ENCODE data around the gene CDKN2AIP.
"Not testable (repeated sequence)": the region's sequence is repeated elsewhere in the genome, so short reads cannot be mapped to it uniquely, and the experiment has no call there.

CDKN2AIP gene

DNA sequence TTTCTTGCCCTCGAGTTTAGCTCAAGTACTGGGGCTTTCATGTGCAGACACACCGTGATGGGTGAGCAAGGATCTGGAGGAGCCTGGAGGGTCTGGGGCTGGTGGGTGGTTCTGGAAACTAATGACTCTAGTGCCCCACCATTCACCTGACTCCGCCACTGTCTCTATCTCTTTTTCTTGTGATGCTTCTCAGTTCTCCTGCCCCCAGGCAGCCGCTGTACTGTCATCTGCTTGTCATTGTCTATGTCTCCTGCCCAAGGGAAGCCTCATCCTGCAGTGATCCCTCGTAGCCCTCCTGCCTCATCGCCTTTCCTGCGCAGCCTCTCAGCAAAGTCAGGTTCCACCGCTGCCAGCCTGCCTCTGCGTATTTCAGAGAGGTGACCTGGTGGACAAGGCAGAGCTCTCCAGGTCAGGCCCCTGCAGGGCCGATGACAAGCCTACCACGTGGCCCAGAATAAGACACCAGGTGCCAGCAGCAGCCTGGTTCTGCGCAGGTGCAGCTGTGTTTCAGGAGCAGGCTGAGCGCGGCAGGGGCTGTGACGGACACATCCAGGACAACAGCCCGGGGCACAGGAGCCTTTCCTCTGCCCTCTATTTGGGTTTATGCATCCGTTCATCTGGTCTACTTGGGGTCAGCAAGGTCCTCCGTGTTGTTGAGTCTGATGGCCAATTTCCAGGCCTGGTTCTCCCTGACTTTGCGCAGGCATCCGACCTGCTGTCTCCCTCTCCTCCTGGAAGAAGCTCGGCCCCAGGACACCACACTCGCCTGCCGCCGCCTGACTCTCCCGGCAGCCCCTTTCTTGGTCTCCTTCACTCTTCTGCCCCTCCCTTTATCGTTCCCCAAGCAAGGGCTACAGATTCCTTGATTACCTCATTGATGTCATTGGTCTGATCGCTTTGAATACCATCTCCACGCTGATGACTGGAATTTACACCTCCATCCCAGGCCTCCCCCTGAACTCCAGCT lies 30.9 kb upstream of the CDKN2AIP start:
- no peak for DNase-seq

DNA sequence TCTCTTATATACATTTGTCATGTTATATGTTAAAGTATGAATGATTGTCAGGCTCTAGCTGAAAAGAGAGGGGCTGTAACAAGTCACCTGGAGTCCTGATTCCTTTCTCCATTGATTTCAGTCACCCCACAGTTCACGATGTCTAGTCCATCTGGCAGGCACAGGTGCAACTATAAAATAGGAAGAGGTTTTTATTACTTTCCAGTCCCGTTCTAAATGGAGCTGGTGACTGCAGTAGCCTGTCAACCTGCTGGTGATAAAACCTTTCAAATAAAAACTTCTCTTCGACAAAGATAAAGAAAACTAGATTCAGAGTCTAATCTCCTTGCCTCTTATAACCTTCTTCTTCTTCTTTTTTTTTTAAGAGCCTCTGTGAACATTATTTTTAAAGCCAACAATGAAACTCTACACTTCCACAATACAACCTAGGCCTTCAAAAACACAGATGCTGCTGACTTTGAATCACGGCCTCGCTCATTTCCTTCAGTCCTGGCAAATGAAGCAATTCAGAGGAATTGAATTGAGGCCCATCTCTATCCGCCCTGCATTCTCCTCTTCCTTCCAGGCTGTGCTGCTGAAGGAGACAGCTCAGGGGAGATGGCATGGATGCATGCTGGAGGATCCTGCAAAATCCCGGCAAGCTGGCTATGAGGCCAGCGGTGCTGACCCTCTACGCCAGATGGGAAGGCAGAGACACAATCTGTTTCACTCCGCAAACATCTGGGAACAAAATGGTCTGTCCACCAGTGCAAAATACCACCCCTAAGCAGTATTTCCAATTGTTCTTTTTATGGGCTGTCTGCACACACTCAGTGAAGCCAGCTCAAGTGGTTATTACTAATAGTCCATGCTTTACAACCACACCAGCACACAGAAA lies 27.3 kb upstream of the CDKN2AIP start:
- no peak for DNase-seq

DNA sequence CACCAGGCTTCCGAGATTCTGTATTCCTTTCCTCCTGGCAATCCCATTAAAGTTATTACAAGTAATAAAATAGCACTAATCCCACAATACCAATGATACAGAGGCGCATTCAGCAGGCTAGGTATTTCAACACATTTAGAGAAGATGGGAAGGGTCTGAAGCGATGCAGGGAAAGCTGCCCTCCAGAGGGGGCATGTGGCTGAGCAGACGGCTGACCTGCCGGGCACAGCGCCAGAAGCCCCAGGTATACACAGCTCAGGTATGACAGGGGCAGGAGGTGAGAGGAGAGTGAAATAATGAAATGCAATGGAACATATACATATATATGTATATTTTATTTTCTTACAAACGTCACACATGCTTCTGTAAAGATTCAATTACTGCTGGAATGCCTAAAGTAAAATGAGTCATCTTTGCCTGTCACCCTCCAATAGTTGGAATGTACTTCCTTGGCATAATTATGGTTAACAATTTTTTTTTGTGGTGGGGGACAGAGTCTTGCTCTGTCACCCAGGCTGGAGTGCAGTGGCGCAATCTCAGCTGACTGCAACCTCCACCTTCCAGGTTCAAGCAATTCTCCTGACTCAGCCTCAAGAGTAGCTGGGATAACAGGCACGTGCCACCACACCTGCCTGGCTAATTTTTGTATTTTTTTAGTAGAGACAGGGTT lies 21.3 kb upstream of the CDKN2AIP start:
- DNase-seq: no peak

DNA sequence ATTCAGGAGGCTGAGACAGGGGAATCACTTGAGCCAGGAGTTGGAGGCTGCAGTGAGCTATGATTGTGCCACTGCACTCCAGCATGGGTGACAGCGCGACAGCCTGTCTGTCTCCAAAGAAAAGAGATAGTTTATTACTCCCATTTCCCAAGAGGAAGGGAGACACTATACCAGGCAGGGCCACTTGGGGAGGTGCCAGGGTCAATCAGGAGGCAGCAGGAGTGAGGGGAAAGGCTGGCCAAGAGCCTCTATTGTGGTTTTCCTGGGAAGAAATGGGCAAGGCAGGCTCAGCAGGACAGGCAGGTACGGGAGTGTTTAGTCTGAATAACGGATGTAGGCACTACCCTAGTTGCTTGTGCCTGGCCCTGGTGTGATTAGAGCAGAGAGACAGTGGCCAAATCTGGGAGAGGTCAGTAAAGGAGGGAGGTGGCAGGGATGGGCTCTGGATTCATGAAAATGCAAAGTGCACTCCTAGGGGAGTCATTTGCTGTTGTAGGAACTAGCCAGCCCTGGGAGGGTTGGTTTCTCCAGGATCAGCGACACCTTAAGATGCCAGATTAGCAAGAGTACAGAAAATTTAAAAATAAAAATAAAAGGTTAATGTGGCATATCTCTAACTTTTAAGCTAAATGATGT lies 20.2 kb upstream of the CDKN2AIP start:
- DNase-seq: no peak

DNA sequence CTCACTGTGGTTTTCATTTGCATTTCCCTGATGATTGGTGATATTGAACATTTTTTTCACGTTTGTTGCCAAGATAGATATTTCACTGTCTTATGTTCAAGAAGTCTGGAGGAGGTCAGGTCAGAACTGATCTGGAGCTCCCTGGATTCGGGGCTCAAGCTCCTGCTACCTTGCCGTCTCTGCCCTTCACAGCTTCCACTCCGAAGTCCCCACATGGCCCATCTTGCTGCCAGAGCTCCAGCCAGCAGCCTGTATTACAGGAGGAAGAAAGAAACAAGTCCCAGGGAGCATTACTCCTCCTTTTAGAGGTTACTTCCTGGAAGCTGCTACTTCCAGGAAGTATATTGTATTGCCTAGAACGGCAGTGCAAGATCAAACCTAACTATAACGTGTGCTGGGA lies 17.9 kb upstream of the CDKN2AIP start:
- DNase-seq: no peak

DNA sequence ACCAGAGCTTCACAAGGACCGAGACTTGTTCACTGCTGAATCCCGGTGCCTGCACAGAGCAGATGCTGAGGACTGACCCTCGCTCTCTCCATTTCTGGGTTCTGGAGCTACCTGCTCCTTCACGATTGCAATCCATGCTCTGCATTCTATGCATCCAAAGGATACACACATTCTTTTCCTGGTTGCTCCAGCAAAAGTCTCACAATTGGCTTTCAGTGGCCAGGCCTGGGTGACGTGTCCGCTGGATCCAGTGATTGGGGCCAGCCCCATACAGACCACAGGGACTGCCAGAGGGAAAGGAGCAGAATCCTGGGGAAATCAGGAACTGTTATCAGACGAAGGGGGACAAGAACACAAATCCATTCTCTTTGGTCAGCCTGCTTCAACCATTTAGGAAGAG lies 14.9 kb upstream of the CDKN2AIP start:
- no peak for DNase-seq

DNA sequence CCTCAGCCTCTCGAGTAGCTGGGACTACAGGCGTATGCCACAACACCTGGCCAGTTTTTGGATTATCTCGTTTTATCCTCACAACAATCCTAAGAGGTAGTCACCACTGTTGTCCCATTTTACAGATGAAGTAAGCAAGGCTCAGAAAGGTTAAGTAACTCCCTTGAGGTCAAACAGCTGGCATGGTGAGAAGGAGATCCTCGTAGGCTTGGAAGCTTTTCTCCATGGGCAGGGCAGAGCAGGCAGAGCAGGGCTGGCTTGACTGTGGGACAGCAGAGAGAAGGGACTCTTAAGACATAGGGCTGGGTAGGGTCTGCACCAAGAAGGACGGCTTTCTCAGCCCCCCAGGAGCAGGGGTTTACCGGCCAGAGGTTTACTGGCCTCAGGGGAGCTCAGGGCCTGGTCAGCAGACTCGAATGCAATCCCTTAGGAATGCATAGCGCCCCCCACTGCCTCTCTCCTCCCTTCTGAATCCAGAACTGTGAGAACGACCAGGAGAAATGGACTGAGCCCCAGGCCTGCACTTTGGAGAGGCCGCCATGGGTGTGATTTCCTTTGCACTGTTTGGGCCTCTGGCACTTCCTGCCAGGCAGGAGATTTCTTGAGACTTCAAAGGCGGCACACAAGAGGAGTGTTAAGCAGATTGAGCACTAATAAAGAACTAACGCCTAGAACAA lies 14.0 kb upstream of the CDKN2AIP start:
- no peak for DNase-seq

DNA sequence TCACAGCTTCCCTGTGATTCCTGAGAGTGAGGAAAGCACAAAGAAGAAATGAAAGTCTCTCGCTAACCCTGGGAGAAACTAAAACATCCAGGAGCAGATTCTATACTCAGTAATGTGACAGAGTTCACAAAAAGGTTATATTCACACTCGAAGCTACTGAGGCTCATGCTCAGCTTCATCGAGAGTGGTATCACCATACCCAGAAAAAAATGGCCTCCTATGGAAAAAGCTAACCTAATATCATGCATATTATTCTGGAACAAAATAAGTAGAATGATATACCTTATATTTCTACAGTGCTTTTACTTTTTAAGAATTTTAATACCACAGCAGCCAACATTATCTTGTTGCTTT lies 13.5 kb upstream of the CDKN2AIP start:
- DNase-seq: no peak

DNA sequence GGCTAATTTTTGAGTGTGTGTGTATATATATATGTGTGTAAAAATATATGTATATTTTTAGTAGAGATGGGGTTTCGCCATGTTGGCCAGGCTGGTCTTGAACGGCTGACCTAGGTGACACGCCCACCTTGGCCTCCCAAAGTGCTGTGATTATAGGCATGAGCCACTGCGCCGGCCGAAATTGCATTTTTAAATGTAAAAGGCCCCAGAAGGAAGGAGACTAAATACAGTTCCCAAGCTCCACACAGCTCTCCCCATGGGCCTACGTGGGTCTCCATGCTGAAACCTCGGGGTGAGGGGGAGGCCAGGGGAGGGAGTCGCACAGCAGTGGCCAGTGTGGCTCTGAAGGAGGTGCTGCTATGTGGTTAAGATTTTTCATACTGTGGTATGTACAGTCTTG lies 12.8 kb upstream of the CDKN2AIP start:
- DNase-seq: no peak

DNA sequence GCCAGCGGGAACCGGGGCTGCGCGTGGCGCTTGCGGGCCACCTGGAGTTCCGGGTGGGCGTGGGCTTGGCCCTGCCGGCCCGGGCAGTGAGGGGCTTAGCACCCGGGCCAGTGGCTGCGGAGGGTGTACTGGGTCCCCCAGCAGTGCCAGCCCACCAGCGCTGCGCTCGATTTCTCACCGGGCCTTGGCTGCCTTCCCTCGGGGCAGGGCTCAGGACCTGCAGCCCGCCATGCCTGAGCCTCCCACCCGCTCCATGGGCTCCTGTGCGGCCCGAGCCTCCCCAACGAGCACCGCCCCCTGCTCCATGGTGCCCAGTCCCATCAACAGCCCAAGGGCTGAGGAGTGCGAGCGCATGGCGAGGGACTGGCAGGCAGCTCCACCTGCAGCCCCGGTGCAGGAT lies 11.3 kb upstream of the CDKN2AIP start:
- not testable (repeated sequence) for DNase-seq

DNA sequence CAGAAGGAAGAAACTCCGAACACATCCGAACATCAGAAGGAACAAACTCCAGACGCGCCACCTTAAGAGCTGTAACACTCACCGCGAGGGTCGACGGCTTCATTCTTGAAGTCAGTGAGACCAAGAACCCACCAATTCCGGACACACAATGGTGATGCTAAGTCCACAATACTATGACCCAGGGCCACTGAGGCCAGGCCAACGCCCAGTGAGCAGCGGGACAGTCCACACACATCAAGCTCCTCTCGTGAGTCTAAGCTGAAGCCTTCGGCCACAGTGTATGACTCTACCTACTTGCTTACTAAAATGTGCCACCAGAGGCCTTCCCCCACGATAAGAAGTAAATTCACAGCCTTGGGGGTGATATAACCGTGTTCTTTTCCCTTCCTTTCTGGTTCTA lies 10.2 kb upstream of the CDKN2AIP start:
- DNase-seq: no peak

DNA sequence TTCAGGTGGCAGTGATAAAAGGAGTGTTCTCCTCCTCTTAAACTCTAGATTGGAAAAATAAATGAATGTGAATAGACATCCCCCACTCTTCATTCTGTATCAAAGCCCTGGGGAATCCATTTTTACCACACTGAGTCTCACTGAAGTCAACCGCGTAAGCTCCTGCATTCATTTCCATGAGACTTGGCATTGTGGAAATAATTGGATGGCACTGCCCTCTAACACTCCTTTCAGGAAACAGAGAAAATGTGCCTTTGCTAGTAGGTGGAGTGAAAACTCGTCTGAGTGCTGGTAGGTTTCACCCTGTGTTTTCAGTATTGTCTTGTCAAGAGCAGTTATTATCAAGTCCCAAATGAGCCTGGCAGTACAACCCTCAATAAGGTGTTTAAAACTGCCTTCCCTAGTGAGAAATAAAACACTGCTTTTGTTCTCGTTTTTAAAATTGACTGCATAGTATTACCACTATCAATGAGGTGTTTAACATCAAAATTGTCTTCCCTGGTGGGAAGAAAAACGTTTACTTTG lies 9.7 kb upstream of the CDKN2AIP start:
- DNase-seq: no peak

DNA sequence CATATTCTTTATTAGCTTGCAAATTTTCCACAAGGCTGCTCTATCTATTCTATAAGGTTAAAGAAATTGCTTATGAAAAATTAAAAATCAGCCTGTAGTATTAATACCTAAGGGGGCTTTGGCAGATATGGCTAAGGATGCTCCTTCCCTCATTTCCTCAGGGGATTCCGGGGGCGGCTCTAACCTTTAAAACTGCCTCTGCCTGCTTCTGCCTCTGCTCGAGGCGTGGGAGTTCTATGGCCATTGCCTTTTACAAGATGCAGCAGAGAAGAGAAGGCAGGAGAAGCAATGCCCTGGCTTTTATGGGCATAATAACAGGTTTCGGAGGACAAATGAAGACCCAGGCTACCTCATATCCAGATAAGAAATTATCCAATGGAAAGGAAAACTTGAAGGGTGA lies 8.6 kb upstream of the CDKN2AIP start:
- DNase-seq: no peak

DNA sequence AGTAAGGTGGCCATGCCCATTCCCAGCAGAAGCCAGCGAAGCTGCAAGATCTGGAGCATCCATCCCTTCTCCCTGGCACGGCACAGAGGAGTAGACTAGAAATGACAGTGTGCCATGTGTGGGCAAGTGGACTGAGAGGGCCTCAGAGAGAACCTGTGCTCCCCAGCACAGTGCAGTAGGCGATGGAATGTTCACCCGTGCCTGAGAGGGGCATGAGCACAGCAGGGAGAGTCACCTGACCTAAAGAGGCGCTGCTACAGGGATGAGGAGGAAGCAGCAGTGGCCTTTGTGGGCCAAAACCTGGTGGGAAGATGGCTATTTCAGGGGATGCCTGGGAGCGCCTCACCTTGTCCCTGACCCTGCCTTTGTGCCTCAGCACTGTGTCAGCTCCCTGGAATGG lies 8.0 kb upstream of the CDKN2AIP start:
- no peak for DNase-seq

DNA sequence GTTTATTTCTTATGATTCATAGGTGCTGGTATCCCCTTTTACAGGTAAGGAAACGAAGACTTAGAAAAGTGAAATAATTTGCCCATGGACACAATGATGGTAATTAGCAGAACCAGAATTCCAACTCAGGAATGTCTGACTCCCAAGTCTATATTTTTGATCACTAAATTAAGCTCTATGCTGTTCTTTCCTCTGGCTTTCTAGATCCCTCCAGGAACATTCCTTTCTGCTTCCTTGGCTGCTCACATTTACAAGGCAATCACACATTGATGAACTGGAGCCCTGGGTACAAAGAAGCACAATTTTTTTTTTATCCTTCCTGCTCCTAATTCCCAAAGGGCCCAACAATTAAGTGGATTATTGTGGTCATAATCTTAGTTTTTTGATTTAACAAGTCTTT lies 7.0 kb upstream of the CDKN2AIP start:
- no peak for DNase-seq

DNA sequence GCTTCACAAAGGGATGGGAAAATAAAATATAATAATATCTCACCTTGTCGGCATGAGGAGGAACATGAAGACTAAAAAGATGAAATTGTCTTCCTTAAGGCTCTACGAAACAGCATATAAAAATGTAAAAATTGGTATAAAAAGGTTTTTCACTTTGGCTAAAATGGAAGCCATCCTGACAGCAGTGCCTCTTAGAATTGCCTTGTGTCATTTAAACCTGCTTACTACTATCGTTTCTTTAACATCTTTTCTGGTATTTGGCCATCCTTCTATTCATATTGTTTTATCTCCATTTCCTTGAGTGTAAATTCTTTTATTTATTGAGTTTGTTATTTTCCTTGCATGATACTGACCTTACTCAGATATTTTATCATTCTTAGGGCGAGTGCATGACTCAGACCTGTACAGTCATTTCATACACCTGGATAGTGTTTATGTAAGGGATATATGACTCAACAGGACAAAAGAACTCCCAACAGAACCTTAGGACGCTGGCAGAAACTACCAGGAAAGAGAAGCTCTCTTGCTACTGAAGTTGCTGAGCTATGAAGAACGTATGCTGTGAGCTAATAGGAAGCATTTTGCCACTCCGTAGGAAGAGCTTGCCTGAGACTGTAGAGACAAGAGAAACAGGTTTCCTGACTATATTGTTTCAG lies 5.8 kb upstream of the CDKN2AIP start:
- no peak for DNase-seq

DNA sequence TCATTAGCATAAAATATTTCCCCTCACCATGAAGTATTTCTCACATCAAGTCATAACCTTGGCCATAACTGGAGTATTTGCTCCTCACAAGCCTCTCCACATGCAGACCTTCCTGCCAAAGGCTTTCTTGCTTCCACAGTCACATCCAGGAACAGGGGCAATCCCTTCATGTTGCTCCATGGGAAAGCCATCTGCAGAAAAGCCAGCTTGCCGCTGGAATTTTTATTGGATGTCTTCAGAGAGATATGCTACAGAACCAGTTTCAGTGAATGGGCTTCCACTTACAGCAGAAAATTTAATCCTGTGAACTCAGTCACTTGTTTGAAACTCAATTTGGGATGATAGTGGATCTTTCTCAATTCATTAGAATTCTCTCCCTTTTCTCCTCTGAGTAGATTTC lies 3.2 kb upstream of the CDKN2AIP start:
- DNase-seq: no peak

DNA sequence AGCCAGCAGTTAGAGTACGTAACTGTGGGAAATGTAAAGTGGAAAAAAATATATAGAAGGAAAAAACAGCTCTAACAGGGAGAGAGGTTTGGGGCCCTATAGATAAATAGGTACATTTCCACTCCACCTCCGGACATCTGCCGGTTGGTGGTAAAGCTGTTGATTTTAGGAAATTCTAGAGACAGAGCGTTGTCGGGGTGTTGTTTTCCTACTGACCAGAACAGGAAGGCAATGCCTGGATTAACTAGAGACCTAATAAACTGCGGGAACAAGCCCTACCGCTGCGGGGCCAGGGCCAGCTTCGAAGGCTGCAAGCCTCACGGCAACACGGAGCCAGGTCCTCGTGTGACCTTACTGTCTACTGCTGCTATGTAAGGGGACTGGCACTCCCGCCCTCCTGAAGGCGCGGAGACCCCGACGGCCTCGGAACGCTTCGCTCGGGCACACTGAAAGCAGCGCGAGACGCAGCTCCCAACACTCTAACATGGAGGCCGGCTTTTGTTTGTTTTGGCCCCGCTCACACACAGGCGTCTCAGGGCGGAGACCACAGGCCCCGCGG lies 702 bp upstream of the CDKN2AIP start:
- DNase-seq: no peak

DNA sequence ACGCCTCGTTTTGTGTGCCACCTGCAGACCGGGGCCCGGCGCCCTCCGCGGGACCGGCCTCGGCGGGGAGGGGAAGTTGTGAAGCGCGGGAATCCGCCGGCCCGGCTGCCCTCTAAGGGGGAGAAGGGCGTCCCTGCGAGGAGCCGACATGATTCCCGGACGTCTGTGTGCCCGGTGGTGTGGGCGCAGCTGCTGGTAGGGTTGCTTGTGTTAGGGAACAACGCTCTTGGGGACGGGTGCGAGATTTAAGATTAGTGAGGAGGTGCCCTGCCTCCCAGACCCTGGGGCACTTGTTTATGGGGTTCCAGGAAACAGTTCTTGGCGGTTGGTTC lies 627 bp downstream of the CDKN2AIP start:
- no peak for DNase-seq

DNA sequence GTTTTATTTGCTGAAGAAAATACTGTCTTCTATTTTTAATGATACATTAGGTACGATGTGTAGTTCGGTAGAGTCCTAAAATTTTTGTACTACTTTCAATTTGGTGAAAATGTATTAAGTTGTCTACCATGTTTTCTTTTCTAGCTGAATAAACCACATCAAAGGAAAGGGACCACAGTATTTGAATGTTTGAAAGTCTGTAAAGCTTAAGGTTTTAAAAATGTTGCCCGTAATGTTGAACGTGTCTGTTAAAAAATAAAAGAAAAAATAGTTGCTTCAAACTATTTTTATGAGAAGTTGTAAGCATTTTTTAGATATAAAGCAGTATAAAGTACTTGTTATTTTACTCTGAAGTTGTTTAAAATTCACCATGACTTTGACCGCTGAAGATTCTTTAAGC lies 3.2 kb downstream of the CDKN2AIP start:
- DNase-seq: no peak

DNA sequence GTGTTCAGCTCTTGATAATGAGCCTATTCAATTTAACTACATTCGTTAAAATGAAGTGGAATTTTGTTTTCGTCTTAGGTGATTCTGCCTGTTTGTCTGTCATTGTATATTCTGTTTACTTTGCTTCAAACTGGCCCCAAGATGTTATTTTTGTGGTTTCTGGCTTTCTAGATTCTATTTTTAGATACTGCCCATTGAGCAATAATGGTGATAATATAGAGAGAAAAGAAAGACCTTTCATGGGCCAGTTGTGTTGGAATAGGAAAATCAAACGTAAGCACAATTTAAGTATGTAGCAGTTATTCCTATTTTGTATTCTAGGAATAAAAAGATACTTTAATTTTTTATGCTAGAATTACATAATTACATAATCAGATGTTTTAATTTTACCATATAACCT lies 4.0 kb downstream of the CDKN2AIP start:
- DNase-seq: no peak
